GM21515 (cell line): ENCODE results near the gene ACOT8.
A peak's percentile ranks its signal among the peaks of the same experiment; 100 is the strongest.
"Not testable (repeated sequence)": the region's sequence is repeated elsewhere in the genome, so short reads cannot be mapped to it uniquely, and the experiment has no call there.

Experiments
- ATAC-seq: cut with Tn5 transposase; IDR thresholded peaks from one replicate; pipeline ENCODE4 v1.9.1; 2021; ENCODE audit not compliant: unreplicated experiment

Gene ACOT8

GRCh38 chr20:45829673-45830106, 27.5 kb downstream of the ACOT8 start:
- not testable (repeated sequence) for ATAC-seq

DNA sequence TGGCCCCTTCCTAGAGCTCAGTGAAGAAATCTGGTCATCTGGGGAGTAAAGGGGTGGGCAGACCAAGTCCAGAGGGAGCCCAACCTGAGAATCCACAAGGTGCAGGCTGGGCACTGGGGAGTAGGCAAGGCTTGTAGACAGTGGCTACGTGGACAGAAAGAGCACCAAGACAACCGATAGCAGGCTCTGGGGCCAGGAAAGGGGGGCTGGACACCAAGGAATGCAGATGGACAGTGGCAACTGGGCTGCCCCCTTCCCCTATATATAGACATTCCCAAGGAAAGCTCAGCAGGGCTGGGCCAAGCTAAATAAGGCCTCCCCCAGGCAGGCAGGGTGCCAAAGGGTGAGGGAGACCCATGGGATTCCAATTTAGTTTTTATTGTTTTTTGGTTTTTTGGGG, 28.6 kb downstream of the ACOT8 start:
- ATAC-seq: no peak

DNA sequence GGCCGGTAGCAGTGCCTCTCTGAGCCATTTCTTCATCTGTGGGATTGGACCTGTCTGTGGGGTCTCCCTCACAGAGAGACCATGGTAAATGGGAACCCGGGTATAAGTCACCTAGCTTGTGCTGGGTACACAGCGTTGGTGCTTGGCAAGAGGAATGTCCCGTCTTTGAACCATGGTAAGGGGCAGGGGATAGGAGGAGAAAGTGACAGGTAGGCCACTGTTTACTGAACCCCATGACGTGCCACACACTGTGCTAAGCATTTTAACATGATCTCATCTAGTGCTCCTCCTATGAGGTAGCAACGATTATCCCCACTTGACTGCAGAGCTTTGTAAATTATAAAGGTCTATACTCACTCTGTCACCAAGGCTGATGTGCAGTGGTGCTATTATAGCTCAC, 29.5 kb downstream of the ACOT8 start:
- no peak for ATAC-seq

DNA sequence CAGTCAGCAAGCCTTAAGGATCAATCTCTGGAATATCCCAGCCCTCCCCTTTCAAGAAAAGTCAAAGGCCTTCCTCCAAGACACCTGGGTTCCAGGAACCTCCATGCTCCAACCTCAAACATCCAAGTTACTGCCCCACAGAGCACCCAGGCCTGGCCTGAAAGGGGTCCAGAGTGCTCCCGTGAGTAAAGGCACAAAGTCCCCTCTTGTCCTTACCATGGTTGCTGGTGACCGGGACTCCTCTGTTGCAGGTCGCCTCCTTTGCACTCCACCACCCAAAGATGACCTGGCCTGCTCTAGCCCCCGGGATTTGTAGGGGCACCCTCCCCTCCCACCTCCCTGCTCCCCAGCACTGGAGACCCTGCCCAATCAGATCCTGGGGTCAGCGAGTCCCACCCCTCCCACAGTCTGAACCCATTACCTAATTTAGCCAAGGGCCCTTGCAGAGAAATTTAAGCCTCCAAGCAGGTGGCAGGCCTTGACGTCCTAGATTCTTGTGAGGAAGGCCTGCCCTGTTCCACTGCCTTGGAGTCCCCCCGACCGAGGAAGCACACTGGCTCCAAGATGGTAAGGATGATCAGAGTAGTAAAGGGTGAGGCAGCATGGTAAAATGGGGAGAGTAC, 30.1 kb downstream of the ACOT8 start, which contains the start of gene TNNC2:
Gene TNNC2, minus strand, starts transcription at position 283 of the 623 bp plus-strand sequence. Its CDS starts 64 bp downstream, at position 219.
- no peak for ATAC-seq

DNA sequence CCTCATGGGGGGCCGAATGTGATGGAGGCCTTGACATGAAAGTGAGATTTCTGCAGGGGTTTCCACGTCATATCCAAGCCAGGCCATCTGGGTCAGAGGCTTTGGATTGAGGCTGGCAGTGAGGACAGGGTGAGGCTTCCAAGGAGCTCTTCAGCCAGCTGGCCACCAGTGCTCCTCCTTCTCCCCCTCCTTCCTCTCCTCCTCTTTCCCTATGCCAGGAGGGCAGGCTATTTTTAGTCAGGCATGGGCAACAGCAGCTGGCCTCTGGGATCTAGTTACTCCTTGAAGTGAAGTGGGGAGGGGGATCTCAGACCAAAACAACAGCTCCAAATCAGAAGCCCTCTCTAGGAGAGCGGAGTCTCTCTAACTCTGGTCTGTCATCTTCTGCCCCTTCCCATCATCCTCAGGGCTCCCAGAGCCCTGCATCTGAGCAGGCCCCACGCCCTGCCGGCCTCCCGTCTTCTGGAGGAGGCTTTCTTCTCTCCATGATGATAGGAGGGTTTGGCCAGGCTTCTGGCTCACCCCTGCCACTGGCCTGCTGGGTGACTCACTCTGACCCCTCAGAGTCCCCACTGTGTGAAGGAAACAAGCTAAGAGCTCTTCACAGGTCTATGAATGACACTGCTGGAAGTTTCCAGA, 30.7 kb downstream of the ACOT8 start:
- no peak for ATAC-seq

- no peak for ATAC-seq
These were observed 33.0 kb downstream of the ACOT8 start for GRCh38 chr20:45823949-45824835.

GRCh38 chr20:45822857-45823256, 34.3 kb downstream of the ACOT8 start:
- no peak for ATAC-seq

DNA sequence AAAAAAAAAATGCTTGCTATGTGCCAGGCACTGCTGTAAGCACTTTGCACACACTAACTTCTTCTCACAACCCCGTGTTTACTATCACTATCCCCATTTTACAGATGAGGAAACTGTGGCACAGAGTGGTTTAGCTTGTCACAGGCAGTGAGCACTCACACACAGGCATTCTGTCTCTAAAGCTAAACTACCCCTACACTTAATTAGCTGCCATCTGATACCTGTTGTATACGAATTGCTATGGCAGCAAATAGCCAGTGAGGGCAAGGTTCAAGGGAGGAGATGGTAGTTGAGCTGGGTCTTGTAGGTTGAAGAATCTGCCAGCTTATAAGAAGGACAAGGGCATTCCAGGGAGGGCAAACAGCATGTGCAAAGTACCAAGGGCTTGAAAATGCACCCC, 35.2 kb downstream of the ACOT8 start:
- ATAC-seq: no peak

GRCh38 chr20:45819466-45819865, 37.7 kb downstream of the ACOT8 start:
- no peak for ATAC-seq

GRCh38 chr20:45818239-45818638, 39.0 kb downstream of the ACOT8 start:
- ATAC-seq: no peak

- no peak for ATAC-seq
These were observed 39.6 kb downstream of the ACOT8 start for GRCh38 chr20:45817376-45818194.

GRCh38 chr20:45816951-45817350, 40.2 kb downstream of the ACOT8 start:
- ATAC-seq: no peak

GRCh38 chr20:45814314-45814713, 42.9 kb downstream of the ACOT8 start:
- no peak for ATAC-seq

DNA sequence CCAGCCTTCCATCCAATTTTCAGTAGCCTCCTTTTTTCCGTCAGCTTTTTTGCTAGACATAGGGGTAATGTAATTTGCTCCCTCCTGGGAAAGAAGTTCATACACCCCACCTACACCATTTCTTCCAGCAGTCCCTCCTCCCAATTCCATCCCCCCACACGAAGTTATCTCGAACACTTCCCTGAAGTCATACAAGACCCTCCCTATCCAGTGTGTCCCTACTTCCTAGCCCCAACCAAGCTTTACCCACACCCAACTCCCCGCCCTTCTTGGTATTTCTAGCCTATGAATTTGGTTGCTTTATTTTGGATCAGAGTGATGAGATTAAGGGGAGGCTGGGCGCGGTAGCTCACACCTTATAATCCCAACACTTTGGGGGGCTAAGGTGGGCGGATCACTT, 43.7 kb downstream of the ACOT8 start:
- no peak for ATAC-seq

- ATAC-seq: no peak
These were observed 44.2 kb downstream of the ACOT8 start for GRCh38 chr20:45813006-45813340.

DNA sequence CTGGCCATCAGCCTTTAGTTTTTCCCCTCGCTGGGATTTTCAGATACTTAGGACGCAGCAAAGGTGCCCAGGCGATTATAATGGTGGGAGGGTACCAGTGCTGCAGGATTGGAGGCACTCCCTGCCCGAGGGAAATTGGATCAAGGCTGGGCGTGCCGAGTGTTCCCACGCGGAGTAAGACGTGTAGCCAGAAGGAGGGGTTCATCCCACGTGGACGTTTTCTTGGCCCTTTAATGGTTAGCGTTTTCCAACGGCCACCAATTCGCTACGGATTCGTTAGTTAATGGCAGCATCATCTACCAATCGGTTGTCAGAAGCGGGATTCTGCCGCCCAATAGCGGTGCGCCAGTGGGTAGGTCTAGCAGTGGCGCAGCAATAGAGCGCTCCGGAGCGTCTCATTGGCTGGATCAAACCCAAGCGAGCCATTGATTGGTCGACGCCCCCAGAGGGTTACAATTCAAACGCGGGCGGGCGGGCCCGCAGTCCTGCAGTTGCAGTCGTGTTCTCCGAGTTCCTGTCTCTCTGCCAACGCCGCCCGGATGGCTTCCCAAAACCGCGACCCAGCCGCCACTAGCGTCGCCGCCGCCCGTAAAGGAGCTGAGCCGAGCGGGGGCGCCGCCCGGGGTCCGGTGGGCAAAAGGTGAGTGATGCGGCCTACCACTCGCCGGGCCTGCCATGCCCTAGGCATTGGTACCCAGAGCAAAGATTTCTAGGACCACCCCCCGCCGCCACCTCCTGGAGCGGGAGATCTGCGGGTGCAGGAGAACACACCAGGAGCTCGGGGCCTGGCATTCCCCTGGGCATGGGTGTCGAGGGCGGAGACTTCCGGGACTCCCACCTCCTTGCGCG, 44.8 kb downstream of the ACOT8 start, which contains the start of gene UBE2C:
Gene UBE2C, plus strand, starts transcription at position 488 of the 849 bp plus-strand sequence. Its CDS starts 52 bp downstream, at position 540.
- peak; percentile 94 for ATAC-seq

DNA sequence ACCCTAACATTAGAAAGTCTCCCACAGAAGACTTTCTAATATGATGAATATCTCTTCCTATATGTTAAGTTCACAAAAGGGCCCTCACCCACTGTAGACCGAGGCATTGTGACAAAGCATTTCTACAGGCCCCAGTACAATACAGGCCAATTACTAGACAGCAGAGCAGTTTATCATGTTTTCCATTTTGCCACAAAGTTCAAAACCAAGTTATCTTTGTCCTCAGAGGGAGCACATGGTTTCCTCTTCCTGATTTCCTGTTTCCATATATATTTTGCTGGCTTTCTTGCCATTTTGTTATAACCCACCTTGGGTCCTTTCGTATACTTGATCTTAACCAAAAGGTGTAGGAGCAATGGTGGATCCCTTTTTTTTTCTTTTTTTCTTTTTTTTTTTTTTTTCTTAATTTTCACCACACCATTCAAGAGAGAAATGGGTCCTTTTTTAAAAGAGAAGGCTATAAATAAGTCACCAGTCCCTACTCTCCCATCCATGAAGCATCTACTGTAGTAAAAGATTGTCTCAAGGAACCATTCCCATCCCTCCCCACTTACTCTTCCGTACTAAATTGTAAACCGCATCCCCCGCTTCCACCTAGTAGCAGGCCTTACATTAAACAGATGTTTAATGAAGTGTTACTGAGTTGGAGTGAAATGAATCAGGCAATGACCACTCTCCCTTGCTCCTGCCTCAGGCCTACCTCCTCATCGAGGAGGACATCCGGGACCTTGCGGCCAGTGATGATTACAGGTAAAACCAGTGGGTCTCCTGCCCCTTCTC, 46.8 kb downstream of the ACOT8 start:
- ATAC-seq: no peak

DNA sequence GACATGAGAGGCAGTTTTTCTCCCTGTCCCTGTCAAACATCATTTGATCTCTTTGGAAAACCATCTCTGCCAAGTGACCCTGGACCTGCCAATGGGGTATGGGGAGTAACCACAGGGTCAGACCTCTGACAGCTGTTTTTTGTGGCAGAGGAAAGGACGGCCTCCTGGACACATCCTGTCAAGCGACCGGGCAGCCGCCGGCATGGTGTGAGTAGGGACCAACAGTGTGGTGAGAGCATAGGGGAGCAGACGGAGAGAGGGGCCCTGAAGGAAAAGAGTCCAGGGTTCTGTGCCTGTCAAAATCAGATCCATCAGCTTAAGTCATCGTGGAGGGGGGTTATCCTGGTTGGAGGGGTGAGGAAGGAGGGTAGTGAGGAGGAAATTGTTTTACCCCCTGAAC, 55.3 kb downstream of the ACOT8 start:
- no peak for ATAC-seq

DNA sequence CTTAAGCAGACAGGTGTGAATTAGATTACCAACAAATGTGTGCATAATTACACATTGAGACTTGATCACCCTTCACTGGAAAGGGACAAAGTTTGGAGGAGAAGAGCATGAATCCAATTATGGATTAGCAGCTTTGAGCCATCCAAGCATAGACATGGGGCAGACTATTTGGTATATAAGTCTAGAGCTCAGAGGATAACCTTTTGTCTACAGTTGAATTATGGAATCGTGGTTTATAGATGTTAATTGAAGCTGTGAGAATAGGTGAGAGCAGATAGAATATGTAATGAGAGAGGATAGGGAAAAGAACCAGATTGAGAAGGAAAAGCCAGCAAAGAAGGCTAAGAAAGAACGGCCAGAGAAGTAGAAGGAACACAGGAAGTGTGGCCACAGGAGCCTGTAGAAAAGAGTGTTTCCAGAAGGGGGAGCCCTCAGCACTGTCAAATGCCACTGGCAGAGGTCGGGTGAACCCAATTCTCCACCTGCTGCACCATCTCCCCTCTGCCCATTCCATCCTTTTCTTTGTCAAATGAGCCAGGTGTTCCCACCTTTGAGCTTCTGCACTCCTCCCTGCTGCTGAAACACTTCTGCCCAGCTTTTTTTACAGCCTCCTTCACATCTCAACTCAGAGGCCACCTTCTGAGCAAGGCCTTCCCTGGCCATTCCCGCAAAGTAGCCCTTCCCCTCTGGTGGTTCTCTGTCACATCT, 58.1 kb downstream of the ACOT8 start:
- ATAC-seq: no peak
